GM21825 (cell line): ENCODE data around the gene KAT2A.

ENCODE experiments used
- ATAC-seq: cut with Tn5 transposase; IDR thresholded peaks from one replicate; pipeline ENCODE4 v1.9.1; 2021; ENCODE audit warnings: mild to moderate bottlenecking, moderate library complexity; ENCODE audit not compliant: unreplicated experiment

KAT2A gene

GRCh38 chr17:42096360-42097111 lies 24.6 kb downstream of the KAT2A start:
- no peak for ATAC-seq

- ATAC-seq = no peak
Measured at GRCh38 chr17:42094375-42095069, 26.6 kb downstream of the KAT2A start.

- no peak for ATAC-seq
Measured at GRCh38 chr17:42092939-42093338, 28.2 kb downstream of the KAT2A start.

- no peak for ATAC-seq
Measured at GRCh38 chr17:42090964-42091790, 30.0 kb downstream of the KAT2A start.

GRCh38 chr17:42088736-42089135 lies 32.4 kb downstream of the KAT2A start:
- no peak for ATAC-seq

GRCh38 chr17:42087736-42088705 lies 33.1 kb downstream of the KAT2A start:
- no peak for ATAC-seq

GRCh38 chr17:42087042-42087701 lies 34.0 kb downstream of the KAT2A start:
- ATAC-seq = no peak

GRCh38 chr17:42081516-42082129 lies 39.5 kb downstream of the KAT2A start:
- ATAC-seq = no peak

- ATAC-seq = no peak
Measured at GRCh38 chr17:42079541-42079940, 41.6 kb downstream of the KAT2A start.

- no peak for ATAC-seq
Measured at GRCh38 chr17:42078396-42079043, 42.6 kb downstream of the KAT2A start.

GRCh38 chr17:42077755-42078154 lies 43.4 kb downstream of the KAT2A start:
- no peak for ATAC-seq

- no peak for ATAC-seq
Measured at GRCh38 chr17:42076797-42077559, 44.2 kb downstream of the KAT2A start.

GRCh38 chr17:42075789-42076188 lies 45.4 kb downstream of the KAT2A start:
- no peak for ATAC-seq

GRCh38 chr17:42072323-42073187 lies 48.6 kb downstream of the KAT2A start:
- ATAC-seq = no peak

GRCh38 chr17:42071810-42072209 lies 49.4 kb downstream of the KAT2A start:
- ATAC-seq = no peak

GRCh38 chr17:42068979-42069378 lies 52.2 kb downstream of the KAT2A start:
- ATAC-seq = no peak

- no peak for ATAC-seq
Measured at GRCh38 chr17:42067371-42068091, 53.6 kb downstream of the KAT2A start.
